Embryonic facial prominence (tissue), 1 donor: ENCODE results near the gene GNAI3.

Source experiments
- DNase-seq: peaks from one replicate; pipeline ENCODE4 v3.0.0-alpha.2; 2016; ENCODE audit errors: extremely low spot score

Gene GNAI3

DNA sequence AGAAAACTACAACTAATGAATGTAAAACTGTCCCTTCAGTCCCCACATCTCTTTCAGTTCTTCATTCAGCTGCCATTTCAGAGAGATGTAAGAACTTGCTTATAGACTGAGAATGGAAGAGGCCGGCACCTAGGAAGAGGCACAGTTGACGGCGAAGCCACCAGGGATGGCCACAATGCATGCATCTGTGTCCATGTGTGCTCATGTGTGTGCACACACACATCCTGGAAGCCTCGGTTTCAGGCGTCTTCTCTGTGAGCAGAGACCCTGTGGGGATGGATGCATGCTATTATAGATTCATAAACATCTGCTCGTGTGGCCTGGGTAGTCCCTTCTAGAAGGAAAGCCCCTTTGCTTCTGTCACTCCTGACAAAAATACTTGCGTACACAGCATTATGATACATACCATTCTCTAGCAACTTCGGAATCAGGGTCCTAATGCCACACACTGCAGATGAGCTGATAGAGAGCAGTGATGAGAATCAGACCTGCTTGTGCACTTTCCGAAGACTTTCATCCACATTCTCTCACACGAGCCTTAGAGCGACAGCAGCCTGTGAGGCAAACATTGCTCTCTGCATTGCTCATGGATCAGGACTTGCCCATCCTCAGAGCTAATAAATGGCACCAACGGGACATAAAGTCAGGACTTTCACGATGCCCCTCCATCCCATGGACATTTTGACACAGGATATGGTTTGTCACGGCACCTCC, 21.2 kb upstream of the GNAI3 start:
- no peak for DNase-seq

DNA sequence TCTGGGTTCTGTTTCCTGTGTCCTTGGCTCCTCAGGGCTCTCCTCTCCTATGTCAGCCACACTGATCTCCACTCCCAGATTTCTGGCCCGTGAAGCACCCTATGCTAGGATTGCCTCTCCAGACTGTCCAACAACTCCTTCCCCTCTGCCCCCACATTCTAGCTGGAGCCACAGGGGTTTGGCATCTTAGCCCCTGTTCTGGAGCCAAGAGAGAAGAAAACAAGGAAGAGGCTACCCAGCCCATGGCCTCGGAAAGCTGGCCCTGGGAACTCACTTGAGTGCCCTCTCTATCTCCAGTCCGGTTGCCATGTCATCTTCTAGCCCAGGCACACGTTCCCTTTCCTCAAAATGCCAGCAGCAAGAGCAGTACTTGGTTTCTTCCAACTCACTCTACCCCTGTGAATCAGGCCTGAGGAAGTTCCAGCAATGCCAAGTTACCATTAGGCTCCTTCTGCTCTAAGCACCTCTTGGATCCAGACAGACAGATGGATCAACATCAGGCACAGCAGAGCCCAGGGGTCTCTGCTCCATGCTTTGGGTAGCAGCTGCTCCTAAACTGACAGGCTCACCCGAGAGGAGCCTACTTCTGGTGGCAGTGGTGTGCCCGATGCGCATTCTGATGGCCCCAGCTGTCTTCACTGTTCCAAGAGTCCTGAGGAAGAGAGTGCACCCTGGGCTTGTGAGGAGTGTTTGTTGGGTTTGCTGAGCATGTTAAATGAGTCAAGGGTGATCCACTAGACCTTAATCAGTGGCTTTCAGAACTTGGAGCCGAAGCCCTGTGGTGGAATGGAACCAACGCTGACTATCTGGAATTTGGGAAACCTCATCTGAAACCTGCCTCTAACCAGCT, 20.3 kb upstream of the GNAI3 start:
- no peak for DNase-seq

DNA sequence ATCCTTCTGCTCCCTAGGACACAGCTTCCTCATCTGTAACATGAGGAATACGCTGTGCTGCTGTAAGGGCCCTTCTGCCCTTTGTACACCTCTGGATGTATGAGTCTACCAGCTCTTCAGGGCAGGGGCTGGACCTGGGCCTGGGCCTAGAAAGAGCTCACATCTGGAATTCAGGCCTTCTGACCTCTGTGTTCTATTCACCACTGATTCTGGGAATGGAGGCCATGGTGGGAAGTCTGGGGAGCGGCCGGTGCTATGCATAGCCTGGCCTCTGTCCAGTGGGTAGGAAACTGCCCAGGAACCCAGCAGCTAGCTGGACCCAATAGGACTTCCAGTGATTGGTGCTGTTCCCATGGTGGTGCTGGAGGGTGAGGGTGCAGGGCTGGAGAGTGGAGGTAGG, 19.7 kb upstream of the GNAI3 start:
- no peak for DNase-seq

DNA sequence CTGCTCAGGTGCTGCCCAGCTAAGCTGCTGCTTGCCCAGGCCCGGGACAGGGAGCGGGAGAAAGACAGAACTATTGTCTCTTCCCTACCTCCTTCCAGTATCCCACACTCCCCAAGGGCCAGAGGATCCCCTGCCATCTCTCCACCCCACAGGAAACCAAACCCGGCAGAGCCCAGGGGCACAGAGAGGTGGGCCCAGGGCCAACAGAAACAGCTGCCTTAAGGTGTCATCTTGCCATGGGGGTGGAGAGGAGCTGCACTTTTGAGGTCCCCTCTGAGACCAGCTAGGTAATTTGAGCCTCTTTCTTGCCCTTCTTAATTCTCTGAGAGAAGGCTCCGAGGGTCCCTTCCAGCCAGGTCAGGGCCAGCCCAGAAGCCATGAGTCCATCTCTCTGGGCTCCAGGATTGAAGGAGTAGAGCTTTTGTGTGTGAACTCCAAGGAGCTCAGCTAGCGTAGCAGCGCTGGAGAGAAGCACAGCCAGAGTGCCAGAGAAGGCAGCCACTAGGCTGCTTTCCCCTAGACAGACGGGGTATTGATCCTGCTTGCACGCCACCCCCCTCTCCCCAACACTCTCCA, 18.4 kb upstream of the GNAI3 start:
- DNase-seq = no peak

DNA sequence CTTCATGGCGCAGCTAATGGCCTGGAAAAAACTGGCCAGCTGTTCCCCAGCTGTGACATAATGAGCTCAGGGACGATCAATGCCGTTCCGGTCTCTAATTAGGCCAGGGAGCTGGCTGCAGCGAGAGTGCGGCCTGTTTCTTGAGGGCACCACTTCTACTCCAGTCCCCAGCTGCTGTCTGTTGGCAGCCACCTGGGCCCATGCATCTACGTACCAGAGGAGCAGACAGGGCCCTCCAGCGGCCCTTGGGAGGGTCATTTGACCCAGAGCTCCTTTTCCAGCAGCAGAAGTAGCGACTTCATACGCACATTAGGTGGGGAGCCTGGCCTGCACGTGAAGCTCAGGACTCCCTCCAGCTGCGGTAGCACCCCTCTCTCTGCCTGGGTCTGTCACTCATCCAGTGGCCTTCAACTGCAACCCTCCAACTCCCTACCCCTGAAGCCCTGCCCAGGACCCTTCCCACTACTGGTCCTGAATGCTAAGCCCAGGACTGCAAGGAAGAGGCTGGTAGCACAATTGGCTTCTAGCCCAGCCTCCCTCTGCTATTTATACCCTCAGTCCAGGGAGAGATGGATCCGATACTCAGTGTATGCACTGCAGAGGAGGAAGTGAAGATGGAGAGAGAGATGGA, 17.8 kb upstream of the GNAI3 start:
- no peak for DNase-seq

DNA sequence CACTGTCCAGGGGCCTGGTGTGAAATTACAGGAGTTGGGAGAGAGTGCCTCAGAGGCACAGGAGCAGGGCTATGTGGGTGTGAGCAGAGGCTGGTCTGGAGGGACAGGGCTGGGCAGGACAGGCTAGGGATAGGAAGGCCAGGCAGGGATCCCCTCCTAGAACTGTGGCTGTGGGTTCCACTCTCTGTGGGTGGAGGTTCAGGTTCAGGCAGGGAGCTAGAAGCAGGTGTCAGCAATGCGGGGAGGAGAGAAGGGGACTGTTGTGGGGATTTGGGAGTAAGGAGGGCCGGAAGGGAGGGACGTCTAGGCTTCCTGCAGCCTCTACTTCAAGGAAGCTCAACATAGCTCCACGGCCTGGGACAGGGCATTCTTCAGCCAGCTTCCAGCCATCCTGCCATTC, 17.0 kb upstream of the GNAI3 start:
- DNase-seq = no peak

DNA sequence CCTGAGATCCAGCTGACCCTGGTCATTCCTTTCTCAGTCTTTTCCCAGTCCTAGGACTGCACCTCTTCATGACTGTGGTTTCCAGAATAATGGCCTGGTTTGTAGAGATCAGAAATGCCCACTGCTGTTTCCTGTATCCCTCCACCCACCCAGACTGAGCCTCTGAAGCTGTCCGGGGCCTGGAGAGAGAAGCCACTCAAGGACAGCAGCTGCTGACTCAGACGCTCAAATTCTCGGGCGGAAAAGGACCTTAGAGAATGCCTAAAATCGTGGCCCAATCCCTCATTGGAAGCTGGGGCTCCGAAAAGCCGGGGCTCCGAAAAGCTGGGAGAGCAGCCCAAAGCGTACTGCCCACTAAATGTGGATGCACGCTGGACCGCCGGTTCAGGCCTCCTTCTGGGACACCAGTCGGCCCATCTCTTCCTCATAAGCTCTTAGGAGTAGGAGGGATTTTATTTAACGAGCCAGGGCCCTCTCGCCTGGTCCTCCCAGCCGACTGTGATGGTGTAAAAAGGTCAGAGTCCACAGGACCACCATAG, 16.5 kb upstream of the GNAI3 start:
- DNase-seq = no peak

DNA sequence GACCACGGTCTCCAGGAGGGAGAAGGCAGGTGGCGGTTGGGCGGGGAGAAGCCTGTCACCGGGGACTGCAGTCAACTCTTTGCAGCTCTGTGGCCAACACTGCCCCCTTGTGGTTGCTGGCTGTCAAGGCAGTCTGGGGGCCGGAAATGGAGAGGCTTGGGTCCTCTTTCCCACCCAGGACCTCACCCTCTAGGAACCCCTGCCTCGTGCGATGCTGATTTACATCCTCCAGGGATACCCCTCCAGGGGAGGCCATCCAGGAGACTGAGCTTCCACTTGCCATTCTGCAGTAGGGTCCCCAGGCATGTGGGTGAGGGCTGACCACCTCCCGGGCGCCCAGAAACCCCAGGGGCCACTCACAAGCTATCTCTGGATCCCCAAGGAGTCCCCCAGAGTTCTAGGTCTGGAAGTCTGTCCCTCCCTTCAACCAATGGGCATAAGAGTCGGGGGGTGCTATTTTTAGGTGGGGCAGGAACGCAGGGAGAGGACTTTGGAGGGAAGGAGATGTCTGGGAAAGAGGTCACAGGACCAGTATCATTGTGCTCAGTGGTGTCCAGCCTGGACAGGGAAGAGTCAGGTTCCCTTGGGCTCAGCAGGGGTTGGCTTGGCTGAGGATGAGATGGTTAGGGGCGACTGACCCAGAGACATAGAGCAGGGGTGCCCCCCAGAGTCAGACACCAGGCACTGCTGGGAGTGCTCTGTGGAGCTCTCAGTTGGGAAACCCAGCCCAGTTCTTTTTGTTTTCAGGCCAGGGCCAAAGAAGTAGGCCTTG, 15.9 kb upstream of the GNAI3 start:
- no peak for DNase-seq

DNA sequence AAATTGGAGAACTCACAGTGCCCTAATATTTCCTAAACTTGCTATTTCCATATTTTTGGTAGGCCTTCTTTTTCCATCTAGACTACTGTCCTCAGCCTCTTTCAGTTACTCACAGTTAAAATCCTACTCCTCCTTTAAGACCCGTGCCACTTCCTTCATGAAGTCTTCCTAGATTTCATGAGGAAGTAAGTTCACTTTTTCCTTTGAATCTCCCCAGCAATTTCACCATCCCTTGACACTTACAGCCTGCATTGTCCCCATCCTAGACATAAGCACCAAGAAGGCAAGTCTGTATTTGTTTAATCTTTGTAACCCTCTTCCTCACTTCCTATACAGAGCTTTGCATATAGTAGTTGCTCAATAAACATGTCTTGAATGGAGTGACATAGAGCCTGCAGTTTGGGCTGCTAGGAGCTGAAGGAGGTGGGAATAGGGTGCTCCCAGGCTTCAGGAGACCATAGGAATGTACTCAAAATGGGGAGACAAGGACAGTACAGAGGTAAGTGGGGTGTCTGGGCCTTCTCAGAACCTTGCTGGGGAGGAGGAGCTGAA, 14.0 kb upstream of the GNAI3 start:
- DNase-seq = no peak

DNA sequence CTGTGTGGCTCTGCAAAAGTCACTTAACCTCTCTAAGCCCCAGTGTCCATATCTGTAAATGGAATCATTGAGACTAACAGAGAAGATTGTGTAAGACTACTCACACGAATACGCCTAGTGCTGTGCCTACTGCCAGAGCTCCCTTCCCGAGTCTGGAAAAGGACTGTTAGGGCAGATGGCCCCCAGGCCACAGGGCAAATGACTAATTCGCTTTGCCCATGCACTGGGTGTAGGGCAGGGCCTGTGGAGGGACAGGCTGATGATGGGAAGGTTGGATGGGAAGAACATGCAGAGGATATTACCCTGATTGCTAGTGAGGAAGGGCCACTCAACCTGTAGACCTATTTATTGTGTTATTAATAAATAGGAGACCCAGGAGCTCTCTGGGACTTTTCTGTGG, 12.9 kb upstream of the GNAI3 start:
- DNase-seq = no peak

DNA sequence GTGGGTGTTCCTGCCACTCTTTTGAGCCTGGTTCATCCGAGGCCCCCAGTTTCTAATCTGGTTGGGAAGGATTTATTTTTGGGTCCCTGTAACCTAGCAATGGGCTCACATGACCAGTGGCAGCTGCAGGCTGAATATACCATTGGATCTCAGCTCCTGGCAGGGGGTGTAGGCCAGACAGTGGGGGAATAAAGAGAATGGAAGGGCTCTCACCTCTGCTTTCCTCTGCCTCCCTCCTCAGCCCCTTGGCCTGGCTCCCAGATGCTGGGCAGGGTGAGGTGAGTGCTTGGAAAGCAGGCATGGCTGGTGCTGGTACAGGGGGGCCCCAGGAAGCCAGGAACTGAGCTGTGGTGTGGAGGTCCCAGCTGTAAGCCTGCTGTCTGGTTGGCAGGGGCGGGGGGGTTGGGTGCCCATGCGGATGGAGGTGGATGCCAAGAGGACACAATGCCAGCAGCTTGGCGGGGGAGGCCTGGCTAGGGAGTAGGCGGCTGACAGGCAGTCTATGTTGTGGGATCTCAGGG, 12.4 kb upstream of the GNAI3 start:
- DNase-seq = no peak

DNA sequence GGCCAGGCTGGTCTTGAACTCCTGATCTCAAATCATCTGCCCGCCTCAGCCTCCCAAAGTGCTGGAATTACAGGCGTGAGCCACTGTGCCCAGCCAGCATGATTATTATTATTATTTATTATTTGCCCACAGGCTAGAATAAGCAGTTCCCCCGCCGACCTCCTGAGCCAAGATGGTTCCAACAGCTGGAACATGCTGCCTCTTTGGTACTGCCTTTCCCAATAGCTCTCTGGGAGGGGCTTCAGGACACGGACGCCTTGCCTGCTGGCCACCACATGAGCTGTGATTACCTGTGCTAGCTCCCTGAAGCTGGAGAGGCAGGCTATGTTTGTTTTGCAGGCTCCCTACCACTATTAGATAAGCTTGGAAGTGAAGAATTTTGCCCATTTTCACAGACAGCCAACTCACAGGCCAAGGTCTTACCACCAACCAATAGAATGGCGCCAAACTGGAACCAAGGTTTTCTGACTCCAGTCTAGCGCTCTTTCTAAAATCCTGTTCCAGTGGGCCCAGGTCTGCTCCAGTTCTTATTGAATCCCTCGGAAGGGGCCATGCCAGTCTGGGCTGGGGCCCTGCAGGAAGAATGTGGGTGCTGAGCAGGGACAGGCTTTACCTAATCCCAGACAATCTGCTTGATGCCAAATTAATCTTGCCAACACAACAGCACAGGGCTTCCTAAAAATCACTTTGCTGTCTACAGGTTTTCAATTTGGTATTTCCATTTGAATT, 10.8 kb upstream of the GNAI3 start:
- DNase-seq = no peak

DNA sequence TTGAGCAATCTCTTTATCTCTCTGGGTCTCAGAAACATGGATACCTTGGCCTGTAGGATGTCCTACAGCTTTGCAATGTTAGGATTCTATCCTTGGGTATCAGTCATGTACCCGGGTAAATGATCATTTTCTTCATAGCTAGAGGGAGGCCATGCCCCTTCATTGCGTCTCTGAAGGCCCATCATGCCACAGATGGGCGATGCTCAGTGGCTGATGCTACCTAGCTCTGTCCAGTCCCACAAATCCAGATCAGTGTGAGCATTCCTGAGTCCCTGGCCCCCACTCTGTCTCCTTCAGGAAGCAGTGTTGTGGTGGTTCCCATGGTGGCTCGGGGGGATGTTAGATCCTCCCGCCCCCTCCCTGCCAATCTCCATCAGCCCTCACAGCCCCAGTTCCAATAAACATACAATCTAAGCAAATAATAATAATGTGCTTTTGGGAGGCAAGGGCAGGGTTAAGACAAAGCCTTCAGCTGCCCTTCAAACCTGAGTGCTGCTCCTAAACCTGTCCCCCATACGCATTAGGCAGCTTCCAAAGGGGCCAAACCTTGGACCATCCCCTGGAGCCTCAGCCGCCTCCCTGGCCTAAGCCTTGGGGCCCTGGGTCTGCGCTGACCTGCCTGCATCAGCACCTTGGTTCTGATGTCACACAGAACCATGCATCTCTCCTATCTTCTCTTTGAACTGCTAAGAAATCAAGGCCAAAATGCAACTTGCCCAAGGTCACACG, 9.4 kb upstream of the GNAI3 start:
- no peak for DNase-seq

DNA sequence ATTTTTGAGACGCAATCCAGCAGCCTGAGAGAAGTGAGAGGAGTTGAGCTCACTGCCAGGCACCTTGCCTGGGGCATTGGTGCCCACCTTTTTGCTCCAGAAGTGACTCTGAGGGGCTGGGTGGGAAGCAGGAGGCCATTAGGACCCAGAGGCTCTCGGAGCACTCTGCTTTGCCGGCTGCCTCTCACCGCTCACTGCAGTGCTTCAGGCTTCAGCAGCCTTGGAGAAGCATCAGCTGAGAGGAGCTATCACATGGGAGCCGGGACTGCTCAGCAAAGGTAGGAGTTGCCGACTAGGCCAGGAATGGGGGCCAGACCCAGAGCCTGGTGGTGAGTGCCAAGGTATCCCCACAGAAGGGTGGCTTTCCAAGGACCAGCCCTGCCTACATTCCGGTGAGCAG, 8.7 kb upstream of the GNAI3 start, which contains the start of gene GPR61:
TSS of gene GPR61 (plus strand) at position 197 of the 400 bp plus-strand sequence. CDS start 3,151 bp downstream, outside the sequence.
- DNase-seq = no peak

DNA sequence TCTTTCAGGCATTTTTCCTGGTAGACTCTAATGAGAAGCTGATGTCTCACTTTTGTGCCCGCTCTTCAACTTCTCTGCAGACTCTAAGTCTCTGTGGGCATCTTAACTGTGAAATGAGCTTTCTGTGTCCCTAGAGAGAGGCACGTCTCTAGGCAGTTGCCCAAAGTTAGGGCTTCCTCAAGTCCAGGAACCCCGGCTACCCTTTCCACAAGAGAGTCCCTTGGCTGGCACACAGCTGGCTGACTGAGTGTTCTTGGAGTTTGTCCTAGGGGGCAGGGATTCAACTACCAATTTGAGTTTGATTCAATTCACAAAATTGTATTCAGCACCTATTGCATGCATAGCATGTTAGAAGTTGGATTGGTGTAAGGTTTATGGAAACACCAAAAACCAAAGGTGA, 7.3 kb upstream of the GNAI3 start:
- DNase-seq = no peak

DNA sequence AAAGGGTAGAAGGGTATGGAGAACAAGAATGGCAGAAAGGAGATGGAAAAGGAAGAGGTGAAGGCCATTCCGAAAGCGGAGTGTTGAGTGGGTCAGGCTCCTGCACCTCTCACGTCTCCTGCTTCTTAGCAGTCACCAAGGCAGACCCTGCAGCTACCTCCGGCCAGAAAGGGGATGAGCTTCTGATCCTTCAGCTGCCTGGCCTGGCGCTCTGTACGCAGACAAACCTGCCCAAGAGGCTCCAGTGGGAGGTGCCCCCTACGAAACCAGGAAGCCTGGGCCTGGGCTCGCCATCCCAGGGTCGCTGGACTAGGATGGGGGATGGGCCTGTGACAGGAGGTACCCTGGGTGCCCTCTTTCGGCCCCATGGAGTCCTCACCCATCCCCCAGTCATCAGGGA, 5.8 kb upstream of the GNAI3 start:
- DNase-seq = no peak

DNA sequence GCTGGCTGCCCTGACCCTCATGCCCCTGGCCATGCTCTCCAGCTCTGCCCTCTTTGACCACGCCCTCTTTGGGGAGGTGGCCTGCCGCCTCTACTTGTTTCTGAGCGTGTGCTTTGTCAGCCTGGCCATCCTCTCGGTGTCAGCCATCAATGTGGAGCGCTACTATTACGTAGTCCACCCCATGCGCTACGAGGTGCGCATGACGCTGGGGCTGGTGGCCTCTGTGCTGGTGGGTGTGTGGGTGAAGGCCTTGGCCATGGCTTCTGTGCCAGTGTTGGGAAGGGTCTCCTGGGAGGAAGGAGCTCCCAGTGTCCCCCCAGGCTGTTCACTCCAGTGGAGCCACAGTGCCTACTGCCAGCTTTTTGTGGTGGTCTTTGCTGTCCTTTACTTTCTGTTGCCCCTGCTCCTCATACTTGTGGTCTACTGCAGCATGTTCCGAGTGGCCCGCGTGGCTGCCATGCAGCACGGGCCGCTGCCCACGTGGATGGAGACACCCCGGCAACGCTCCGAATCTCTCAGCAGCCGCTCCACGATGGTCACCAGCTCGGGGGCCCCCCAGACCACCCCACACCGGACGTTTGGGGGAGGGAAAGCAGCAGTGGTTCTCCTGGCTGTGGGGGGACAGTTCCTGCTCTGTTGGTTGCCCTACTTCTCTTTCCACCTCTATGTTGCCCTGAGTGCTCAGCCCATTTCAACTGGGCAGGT, 5.0 kb upstream of the GNAI3 start:
- no peak for DNase-seq

DNA sequence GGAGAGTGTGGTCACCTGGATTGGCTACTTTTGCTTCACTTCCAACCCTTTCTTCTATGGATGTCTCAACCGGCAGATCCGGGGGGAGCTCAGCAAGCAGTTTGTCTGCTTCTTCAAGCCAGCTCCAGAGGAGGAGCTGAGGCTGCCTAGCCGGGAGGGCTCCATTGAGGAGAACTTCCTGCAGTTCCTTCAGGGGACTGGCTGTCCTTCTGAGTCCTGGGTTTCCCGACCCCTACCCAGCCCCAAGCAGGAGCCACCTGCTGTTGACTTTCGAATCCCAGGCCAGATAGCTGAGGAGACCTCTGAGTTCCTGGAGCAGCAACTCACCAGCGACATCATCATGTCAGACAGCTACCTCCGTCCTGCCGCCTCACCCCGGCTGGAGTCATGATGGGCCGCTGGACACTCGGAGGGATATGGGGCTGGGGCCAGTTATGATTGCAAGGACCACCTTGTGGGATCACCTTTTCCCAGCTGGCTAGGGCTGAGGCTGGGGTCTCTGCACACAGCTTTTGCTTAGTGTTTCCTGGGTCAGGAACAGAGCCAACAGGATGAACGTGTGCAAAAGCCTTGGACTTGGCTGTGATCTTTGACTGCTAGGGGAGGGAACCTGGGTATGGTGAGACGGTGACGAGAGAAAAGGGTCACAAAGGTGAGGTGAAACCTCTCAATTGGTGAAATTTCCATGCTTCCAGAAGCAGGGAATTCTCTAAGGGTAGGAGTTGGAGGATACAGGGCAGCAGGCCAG, 4.3 kb upstream of the GNAI3 start:
- DNase-seq = no peak
